HEK293 (cell line): ENCODE measurements around the gene ABHD8.
A peak's percentile ranks its signal among the peaks of the same experiment; 100 is the strongest.

Experiments used
- SP7 ChIP-seq: fragments of 450-650 bp; formaldehyde crosslinking; IDR thresholded peaks from 2 replicates; pipeline ENCODE4 v1.5.1; 2016; ENCODE audit warnings: missing biosample characterization, missing genetic modification characterization
- YY1 ChIP-seq: fragments of 450-650 bp; formaldehyde crosslinking; IDR thresholded peaks from 2 replicates; pipeline ENCODE4 v1.5.1; 2018; ENCODE audit warnings: missing biosample characterization, missing genetic modification characterization
- ZNF121 ChIP-seq: fragments of 450-650 bp; formaldehyde crosslinking; IDR thresholded peaks from 2 replicates; pipeline ENCODE4 v1.5.1; 2016; ENCODE audit warnings: missing biosample characterization, missing genetic modification characterization
- ZNF169 ChIP-seq: fragments of 450-650 bp; formaldehyde crosslinking; IDR thresholded peaks from 2 replicates; pipeline ENCODE4 v1.5.1; 2016; ENCODE audit warnings: missing biosample characterization, missing genetic modification characterization
- ZNF184 ChIP-seq: fragments of 450-650 bp; IDR thresholded peaks from 2 replicates; pipeline ENCODE4 v1.5.1; 2018; ENCODE audit warnings: missing biosample characterization, mild to moderate bottlenecking, missing genetic modification characterization
- ZNF214 ChIP-seq: fragments of 450-650 bp; formaldehyde crosslinking; IDR thresholded peaks from 2 replicates; pipeline ENCODE4 v1.5.1; 2017; ENCODE audit warnings: missing biosample characterization, mild to moderate bottlenecking, missing genetic modification characterization, borderline replicate concordance
- ZNF24 ChIP-seq: fragments of 450-650 bp; formaldehyde crosslinking; IDR thresholded peaks from 2 replicates; pipeline ENCODE4 v1.5.1; 2016; ENCODE audit warnings: missing biosample characterization, missing genetic modification characterization
- ZNF324 ChIP-seq: fragments of 450-650 bp; formaldehyde crosslinking; IDR thresholded peaks from 2 replicates; pipeline ENCODE4 v1.5.1; 2016; ENCODE audit warnings: missing biosample characterization, missing genetic modification characterization
- ZNF335 ChIP-seq: fragments of 450-650 bp; formaldehyde crosslinking; conservative IDR thresholded peaks from 2 replicates; pipeline ENCODE4 v1.5.1; 2016; ENCODE audit warnings: missing biosample characterization, missing genetic modification characterization
- ZNF423 ChIP-seq: fragments of 450-650 bp; formaldehyde crosslinking; IDR thresholded peaks from 2 replicates; pipeline ENCODE4 v1.5.1; 2016; ENCODE audit warnings: missing biosample characterization, missing genetic modification characterization
- ZNF501 ChIP-seq: fragments of 450-650 bp; formaldehyde crosslinking; IDR thresholded peaks from 2 replicates; pipeline ENCODE4 v1.5.1; 2016; ENCODE audit warnings: missing biosample characterization, missing genetic modification characterization
- ZNF558 ChIP-seq: fragments of 450-650 bp; formaldehyde crosslinking; IDR thresholded peaks from 2 replicates; pipeline ENCODE4 v1.5.1; 2016; ENCODE audit warnings: missing biosample characterization, missing genetic modification characterization
- ZNF571 ChIP-seq: fragments of 450-650 bp; formaldehyde crosslinking; IDR thresholded peaks from 2 replicates; pipeline ENCODE4 v1.5.0; 2017; ENCODE audit warnings: missing biosample characterization, missing genetic modification characterization
- ZNF623 ChIP-seq: fragments of 450-650 bp; formaldehyde crosslinking; IDR thresholded peaks from 2 replicates; pipeline ENCODE4 v1.5.1; 2016; ENCODE audit warnings: missing biosample characterization, missing genetic modification characterization
- ZNF654 ChIP-seq: fragments of 450-650 bp; formaldehyde crosslinking; IDR thresholded peaks from 2 replicates; pipeline ENCODE4 v1.5.1; 2016; ENCODE audit warnings: low read depth, missing biosample characterization, missing genetic modification characterization
- ZNF670 ChIP-seq: fragments of 450-650 bp; formaldehyde crosslinking; IDR thresholded peaks from 2 replicates; pipeline ENCODE4 v1.5.1; 2016; ENCODE audit warnings: missing biosample characterization, missing genetic modification characterization, low read depth
- ZNF785 ChIP-seq: fragments of 450-650 bp; formaldehyde crosslinking; IDR thresholded peaks from 2 replicates; pipeline ENCODE4 v1.5.1; 2016; ENCODE audit warnings: missing biosample characterization, missing genetic modification characterization
- ZSCAN16 ChIP-seq: fragments of 450-650 bp; formaldehyde crosslinking; IDR thresholded peaks from 2 replicates; pipeline ENCODE4 v1.5.1; 2016; ENCODE audit warnings: missing biosample characterization, missing genetic modification characterization
- ZSCAN23 ChIP-seq: fragments of 450-650 bp; formaldehyde crosslinking; IDR thresholded peaks from 2 replicates; pipeline ENCODE4 v1.5.1; 2016; ENCODE audit warnings: missing biosample characterization, missing genetic modification characterization
- TF ChIP-seq, protein P1 (sequence below): fragments of 450-650 bp; formaldehyde crosslinking; conservative IDR thresholded peaks from 2 replicates; pipeline ENCODE4 v1.5.1; 2016; ENCODE audit warnings: low read depth, missing biosample characterization, missing genetic modification characterization
- TF ChIP-seq, protein P2 (sequence below): fragments of 450-650 bp; formaldehyde crosslinking; IDR thresholded peaks from 2 replicates; pipeline ENCODE4 v1.5.1; 2016; ENCODE audit warnings: missing biosample characterization, missing genetic modification characterization
- TF ChIP-seq, protein P3 (sequence below): fragments of 450-650 bp; formaldehyde crosslinking; IDR thresholded peaks from 2 replicates; pipeline ENCODE4 v1.5.1; 2016; ENCODE audit warnings: missing biosample characterization, missing genetic modification characterization
- TF ChIP-seq, protein P4 (sequence below): fragments of 450-650 bp; formaldehyde crosslinking; IDR thresholded peaks from 2 replicates; pipeline ENCODE4 v1.5.1; 2016; ENCODE audit warnings: missing biosample characterization, missing genetic modification characterization
- TF ChIP-seq, protein P5 (sequence below): fragments of 450-650 bp; formaldehyde crosslinking; IDR thresholded peaks from 2 replicates; pipeline ENCODE4 v1.5.1; 2017; ENCODE audit warnings: missing biosample characterization, missing genetic modification characterization
- TF ChIP-seq, protein P6 (sequence below): fragments of 450-650 bp; formaldehyde crosslinking; IDR thresholded peaks from 2 replicates; pipeline ENCODE4 v1.5.1; 2016; ENCODE audit warnings: missing biosample characterization, missing genetic modification characterization

ABHD8 gene

DNA sequence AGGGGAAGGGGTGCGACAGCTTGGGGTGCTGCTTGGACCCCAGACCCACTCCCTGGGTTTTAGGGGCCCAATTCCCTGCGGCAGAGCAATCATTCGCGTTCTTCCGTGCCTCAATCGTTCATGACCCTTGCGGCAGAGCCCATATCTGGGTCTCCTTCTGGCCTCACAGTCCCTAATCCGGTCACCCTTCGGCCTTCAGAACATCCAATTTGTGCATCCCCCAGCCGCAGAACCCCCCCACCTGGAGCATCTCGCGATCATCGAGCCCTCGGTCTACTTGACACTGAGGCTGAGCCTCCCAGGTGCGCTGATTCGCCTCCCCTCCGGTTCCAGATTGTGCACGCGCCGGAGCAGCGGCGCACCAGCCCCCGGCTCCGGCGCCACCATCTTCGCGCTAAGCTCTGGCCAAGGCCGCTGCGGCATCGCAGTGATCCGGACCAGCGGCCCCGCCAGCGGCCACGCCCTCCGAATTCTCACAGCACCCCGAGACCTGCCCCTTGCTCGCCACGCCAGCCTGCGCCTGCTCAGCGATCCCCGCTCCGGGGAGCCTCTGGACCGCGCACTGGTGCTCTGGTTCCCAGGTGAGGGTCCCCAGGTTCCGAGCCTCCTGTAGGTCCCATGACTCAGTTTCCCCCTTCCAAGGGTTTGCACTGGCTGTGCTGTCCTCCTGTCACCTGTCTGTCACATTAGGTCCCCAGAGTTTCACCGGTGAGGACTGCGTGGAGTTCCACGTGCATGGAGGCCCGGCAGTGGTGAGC is 34.6 kb upstream of the ABHD8 start (continued):
- TF ChIP-seq SP7 (tag by site-specific recombination), result no peak
- TF ChIP-seq ZNF121, result no peak
- TF ChIP-seq ZNF501 (tag by site-specific recombination), result no peak
- TF ChIP-seq ZSCAN23 (tag by site-specific recombination), result no peak
- TF ChIP-seq, protein P1, sequence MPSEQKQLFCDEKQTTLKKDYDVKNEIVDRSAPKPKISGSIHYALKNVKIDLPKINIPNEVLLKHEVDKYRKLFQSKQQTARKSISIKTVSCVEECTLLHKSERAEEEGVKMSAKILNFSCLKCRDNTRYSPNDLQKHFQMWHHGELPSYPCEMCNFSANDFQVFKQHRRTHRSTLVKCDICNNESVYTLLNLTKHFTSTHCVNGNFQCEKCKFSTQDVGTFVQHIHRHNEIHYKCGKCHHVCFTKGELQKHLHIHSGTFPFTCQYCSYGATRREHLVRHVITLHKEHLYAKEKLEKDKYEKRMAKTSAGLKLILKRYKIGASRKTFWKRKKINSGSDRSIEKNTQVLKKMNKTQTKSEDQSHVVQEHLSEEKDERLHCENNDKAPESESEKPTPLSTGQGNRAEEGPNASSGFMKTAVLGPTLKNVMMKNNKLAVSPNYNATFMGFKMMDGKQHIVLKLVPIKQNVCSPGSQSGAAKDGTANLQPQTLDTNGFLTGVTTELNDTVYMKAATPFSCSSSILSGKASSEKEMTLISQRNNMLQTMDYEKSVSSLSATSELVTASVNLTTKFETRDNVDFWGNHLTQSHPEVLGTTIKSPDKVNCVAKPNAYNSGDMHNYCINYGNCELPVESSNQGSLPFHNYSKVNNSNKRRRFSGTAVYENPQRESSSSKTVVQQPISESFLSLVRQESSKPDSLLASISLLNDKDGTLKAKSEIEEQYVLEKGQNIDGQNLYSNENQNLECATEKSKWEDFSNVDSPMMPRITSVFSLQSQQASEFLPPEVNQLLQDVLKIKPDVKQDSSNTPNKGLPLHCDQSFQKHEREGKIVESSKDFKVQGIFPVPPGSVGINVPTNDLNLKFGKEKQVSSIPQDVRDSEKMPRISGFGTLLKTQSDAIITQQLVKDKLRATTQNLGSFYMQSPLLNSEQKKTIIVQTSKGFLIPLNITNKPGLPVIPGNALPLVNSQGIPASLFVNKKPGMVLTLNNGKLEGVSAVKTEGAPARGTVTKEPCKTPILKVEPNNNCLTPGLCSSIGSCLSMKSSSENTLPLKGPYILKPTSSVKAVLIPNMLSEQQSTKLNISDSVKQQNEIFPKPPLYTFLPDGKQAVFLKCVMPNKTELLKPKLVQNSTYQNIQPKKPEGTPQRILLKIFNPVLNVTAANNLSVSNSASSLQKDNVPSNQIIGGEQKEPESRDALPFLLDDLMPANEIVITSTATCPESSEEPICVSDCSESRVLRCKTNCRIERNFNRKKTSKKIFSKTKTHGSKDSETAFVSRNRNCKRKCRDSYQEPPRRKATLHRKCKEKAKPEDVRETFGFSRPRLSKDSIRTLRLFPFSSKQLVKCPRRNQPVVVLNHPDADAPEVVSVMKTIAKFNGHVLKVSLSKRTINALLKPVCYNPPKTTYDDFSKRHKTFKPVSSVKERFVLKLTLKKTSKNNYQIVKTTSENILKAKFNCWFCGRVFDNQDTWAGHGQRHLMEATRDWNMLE (tag by site-specific recombination), result no peak
- TF ChIP-seq, protein P2, sequence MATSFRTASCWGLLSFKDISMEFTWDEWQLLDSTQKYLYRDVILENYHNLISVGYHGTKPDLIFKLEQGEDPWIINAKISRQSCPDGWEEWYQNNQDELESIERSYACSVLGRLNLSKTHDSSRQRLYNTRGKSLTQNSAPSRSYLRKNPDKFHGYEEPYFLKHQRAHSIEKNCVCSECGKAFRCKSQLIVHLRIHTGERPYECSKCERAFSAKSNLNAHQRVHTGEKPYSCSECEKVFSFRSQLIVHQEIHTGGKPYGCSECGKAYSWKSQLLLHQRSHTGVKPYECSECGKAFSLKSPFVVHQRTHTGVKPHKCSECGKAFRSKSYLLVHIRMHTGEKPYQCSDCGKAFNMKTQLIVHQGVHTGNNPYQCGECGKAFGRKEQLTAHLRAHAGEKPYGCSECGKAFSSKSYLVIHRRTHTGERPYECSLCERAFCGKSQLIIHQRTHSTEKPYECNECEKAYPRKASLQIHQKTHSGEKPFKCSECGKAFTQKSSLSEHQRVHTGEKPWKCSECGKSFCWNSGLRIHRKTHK (tag by site-specific recombination), result no peak; the same call in 1 of the 2 replicates
- no peak for TF ChIP-seq ZNF571 (tag by site-specific recombination)
- peak; percentile 87 for TF ChIP-seq ZNF335 (tag by site-specific recombination)
- no peak for TF ChIP-seq ZNF654 (tag by site-specific recombination)
- no peak for TF ChIP-seq ZNF670 (tag by site-specific recombination)
- TF ChIP-seq YY1 (tag by site-specific recombination), result no peak
- peak; percentile 24; the same call in 1 of the 2 replicates for TF ChIP-seq ZNF24 (tag by site-specific recombination)
- TF ChIP-seq ZNF324, result no peak
- TF ChIP-seq ZNF623, result 0 out of 2 replicates have a peak, but pooled peaks have one; percentile 15
- TF ChIP-seq, protein P3, sequence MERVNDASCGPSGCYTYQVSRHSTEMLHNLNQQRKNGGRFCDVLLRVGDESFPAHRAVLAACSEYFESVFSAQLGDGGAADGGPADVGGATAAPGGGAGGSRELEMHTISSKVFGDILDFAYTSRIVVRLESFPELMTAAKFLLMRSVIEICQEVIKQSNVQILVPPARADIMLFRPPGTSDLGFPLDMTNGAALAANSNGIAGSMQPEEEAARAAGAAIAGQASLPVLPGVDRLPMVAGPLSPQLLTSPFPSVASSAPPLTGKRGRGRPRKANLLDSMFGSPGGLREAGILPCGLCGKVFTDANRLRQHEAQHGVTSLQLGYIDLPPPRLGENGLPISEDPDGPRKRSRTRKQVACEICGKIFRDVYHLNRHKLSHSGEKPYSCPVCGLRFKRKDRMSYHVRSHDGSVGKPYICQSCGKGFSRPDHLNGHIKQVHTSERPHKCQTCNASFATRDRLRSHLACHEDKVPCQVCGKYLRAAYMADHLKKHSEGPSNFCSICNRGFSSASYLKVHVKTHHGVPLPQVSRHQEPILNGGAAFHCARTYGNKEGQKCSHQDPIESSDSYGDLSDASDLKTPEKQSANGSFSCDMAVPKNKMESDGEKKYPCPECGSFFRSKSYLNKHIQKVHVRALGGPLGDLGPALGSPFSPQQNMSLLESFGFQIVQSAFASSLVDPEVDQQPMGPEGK (tag by site-specific recombination), result peak; percentile 93
- TF ChIP-seq, protein P4, sequence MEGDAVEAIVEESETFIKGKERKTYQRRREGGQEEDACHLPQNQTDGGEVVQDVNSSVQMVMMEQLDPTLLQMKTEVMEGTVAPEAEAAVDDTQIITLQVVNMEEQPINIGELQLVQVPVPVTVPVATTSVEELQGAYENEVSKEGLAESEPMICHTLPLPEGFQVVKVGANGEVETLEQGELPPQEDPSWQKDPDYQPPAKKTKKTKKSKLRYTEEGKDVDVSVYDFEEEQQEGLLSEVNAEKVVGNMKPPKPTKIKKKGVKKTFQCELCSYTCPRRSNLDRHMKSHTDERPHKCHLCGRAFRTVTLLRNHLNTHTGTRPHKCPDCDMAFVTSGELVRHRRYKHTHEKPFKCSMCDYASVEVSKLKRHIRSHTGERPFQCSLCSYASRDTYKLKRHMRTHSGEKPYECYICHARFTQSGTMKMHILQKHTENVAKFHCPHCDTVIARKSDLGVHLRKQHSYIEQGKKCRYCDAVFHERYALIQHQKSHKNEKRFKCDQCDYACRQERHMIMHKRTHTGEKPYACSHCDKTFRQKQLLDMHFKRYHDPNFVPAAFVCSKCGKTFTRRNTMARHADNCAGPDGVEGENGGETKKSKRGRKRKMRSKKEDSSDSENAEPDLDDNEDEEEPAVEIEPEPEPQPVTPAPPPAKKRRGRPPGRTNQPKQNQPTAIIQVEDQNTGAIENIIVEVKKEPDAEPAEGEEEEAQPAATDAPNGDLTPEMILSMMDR (tag by site-specific recombination), result 0 out of 2 replicates have a peak, but pooled peaks have one; percentile 8
- TF ChIP-seq ZSCAN16 (tag by site-specific recombination), result peak; percentile 46; the same call in 1 of the 2 replicates
- TF ChIP-seq, protein P5, sequence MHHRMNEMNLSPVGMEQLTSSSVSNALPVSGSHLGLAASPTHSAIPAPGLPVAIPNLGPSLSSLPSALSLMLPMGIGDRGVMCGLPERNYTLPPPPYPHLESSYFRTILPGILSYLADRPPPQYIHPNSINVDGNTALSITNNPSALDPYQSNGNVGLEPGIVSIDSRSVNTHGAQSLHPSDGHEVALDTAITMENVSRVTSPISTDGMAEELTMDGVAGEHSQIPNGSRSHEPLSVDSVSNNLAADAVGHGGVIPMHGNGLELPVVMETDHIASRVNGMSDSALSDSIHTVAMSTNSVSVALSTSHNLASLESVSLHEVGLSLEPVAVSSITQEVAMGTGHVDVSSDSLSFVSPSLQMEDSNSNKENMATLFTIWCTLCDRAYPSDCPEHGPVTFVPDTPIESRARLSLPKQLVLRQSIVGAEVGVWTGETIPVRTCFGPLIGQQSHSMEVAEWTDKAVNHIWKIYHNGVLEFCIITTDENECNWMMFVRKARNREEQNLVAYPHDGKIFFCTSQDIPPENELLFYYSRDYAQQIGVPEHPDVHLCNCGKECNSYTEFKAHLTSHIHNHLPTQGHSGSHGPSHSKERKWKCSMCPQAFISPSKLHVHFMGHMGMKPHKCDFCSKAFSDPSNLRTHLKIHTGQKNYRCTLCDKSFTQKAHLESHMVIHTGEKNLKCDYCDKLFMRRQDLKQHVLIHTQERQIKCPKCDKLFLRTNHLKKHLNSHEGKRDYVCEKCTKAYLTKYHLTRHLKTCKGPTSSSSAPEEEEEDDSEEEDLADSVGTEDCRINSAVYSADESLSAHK (tag by site-specific recombination), result no peak
- TF ChIP-seq ZNF214 (tag by site-specific recombination), result no peak
- TF ChIP-seq ZNF785 (tag by site-specific recombination), result 0 out of 2 replicates have a peak, but pooled peaks have one; percentile 35
- no peak for TF ChIP-seq ZNF184 (tag by site-specific recombination)
- TF ChIP-seq, protein P6, sequence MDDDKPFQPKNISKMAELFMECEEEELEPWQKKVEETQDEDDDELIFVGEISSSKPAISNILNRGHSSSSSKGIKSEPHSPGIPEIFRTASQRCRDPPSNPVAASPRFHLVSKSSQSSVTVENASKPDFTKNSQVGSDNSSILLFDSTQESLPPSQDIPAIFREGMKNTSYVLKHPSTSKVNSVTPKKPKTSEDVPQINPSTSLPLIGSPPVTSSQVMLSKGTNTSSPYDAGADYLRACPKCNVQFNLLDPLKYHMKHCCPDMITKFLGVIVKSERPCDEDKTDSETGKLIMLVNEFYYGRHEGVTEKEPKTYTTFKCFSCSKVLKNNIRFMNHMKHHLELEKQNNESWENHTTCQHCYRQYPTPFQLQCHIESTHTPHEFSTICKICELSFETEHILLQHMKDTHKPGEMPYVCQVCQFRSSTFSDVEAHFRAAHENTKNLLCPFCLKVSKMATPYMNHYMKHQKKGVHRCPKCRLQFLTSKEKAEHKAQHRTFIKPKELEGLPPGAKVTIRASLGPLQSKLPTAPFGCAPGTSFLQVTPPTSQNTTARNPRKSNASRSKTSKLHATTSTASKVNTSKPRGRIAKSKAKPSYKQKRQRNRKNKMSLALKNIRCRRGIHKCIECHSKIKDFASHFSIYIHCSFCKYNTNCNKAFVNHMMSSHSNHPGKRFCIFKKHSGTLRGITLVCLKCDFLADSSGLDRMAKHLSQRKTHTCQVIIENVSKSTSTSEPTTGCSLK (tag by site-specific recombination), result no peak
- no peak for TF ChIP-seq ZNF169 (tag by site-specific recombination)
- no peak for TF ChIP-seq ZNF423 (tag by site-specific recombination)
- TF ChIP-seq ZNF558 (tag by site-specific recombination), result no peak
